Peyer's patch (tissue), 4 donors: Measurements from ENCODE around the gene CAPS2. TPM values are rescaled to one million over a fixed set of nuclear protein-coding genes. Genes with fewer than 3 reads are reported as not detected.

Experiments used
- DNase-seq, 3 donors: peaks; one replicate each; pipeline ENCODE4 v3.0.0-alpha.2; 2017 to 2019
- H3K27ac ChIP-seq, 4 donors: fragments of 200-600 bp; sonication (generic); one replicate each; pipeline ENCODE4 v1.5.1; 2016 to 2019
- H3K27me3 ChIP-seq, 2 donors: fragments of 200-600 bp; sonication (generic); one replicate each; pipeline ENCODE4 v1.5.1; 2019
- H3K36me3 ChIP-seq, 3 donors: fragments of 200-600 bp; sonication (generic); one replicate each; pipeline ENCODE4 v1.5.1; 2016 to 2019
- H3K4me1 ChIP-seq, 4 donors: fragments of 200-600 bp; sonication (generic); one replicate each; pipeline ENCODE4 v1.5.1; 2016 to 2019
- H3K4me3 ChIP-seq, 4 donors: fragments of 200-600 bp; sonication (generic); 1 replicate in 3 of 4; 2 replicates in 1 of 4; pipeline ENCODE4 v1.5.1; 2016 to 2019; ENCODE audit warnings: mild to moderate bottlenecking in 1 of 4
- H3K9me3 ChIP-seq, 4 donors: fragments of 200-600 bp; sonication (generic); one replicate each; pipeline ENCODE4 v1.5.1; 2016 to 2019; ENCODE audit warnings: mild to moderate bottlenecking in 1 of 4
- POLR2A ChIP-seq, 2 donors: fragments of 450-650 bp; IDR thresholded peaks; one replicate each; pipeline ENCODE4 v1.5.1; 2017; ENCODE audit warnings: antibody characterized with exemption in 2 of 2, mild to moderate bottlenecking in 2 of 2, moderate library complexity in 2 of 2
- total RNA-seq, 4 donors: library from RNA; depleted of rRNA; stranded (reverse); fragments of >200 nt; gene quantifications; one replicate each; pipeline ENCODE4 v1.1.0, GENCODE V29; 2016
- TF ChIP-seq, protein P1 (sequence below), 6 experiments: fragments of 450-650 bp in 4 of 6; fragments of 200-600 bp in 2 of 6; sonication (generic) in 1 of 6; IDR thresholded peaks; one replicate each; pipeline ENCODE4 v1.5.1; 2017 to 2019; ENCODE audit warnings: antibody characterized with exemption in 6 of 6, mild to moderate bottlenecking in 3 of 6, moderate library complexity in 1 of 6

CAPS2 gene
- total RNA-seq, 4 donors from 2014 or later: 10.2 to 22.3 (median 16.0) TPM

DNA sequence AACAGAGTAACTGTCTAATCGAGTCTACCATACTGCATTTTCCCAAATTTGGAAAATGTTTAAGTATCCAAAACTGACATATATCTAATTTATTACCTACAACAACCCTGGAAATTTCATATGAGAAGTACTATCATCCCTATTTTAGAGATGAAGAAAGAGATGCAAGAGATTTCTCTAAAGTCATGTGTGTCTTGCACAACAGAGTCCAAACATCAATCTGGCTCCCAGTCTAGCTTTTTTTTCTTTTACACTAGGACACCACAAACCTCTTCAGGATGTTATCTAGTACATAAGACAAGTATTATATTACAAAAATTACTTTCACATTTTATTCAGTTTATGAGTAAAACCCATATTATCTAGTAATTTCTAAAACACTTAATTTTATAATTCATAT is 39.1 kb downstream of the CAPS2 start:
- Histone ChIP-seq H3K36me3 (no peaks in the 10 kb centered on the region), H3K4me1 (no peaks in the 10 kb centered on the region), H3K4me3 (no peak overlapping the region), H3K27ac (no peak overlapping the region), H3K9me3 (no peaks in the 10 kb centered on the region), H3K27me3 (no peaks in the 10 kb centered on the region)
- no peak for DNase-seq
- TF ChIP-seq POLR2A (IDR thresholded peaks at IDR 0.05): no peak
- TF ChIP-seq, protein P1, sequence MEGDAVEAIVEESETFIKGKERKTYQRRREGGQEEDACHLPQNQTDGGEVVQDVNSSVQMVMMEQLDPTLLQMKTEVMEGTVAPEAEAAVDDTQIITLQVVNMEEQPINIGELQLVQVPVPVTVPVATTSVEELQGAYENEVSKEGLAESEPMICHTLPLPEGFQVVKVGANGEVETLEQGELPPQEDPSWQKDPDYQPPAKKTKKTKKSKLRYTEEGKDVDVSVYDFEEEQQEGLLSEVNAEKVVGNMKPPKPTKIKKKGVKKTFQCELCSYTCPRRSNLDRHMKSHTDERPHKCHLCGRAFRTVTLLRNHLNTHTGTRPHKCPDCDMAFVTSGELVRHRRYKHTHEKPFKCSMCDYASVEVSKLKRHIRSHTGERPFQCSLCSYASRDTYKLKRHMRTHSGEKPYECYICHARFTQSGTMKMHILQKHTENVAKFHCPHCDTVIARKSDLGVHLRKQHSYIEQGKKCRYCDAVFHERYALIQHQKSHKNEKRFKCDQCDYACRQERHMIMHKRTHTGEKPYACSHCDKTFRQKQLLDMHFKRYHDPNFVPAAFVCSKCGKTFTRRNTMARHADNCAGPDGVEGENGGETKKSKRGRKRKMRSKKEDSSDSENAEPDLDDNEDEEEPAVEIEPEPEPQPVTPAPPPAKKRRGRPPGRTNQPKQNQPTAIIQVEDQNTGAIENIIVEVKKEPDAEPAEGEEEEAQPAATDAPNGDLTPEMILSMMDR (IDR thresholded peaks at IDR 0.05): no peak

DNA sequence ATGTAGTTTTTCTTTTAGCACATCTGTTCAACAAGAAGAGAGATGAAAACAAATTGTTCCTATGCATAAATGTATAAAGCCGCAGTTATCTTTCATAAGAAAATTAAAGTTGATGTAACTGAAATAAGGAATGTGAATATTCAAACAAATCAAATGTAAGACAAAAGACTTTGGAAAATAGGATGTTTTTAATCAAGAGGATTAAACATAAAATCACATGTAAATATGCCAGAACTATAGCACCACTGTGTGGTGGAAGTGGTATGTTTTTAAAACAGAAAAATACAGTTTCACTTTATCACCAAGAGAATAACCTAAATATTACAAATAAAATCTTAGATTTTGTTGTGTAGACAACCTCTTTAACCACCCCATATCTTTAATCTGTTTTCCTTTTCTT is 40.4 kb downstream of the CAPS2 start:
- no peak overlapping the region for H3K27ac ChIP-seq
- DNase-seq: no peak
- H3K27me3 ChIP-seq: no peaks in the 10 kb centered on the region
- no peak for TF ChIP-seq POLR2A (IDR thresholded peaks at IDR 0.05)
- TF ChIP-seq, protein P1 (IDR thresholded peaks at IDR 0.05): peak in 2 of 6 experiments; percentile 8 to 33
- no peak overlapping the region for H3K4me3 ChIP-seq
- H3K36me3 ChIP-seq: no peaks in the 10 kb centered on the region
- no peaks in the 10 kb centered on the region for H3K9me3 ChIP-seq
- no peaks in the 10 kb centered on the region for H3K4me1 ChIP-seq

DNA sequence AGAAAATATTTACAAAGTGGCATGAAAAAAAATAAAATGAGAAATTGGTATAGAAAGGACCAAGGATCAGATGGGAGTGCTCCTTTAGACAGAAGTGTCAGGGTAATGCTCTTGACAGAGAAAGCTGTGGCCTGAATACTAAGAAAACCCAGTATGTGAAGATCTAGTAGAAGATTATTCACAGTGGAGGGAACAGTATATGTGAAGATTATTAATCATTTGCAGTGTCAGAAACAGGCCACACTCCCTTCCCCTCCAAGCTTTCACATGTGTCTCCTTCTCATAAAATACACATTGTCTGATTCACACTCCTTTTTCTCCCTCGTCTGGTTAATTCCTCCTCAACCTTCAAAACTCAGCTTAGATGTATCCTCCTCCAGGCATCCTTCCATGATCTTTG is 41.3 kb downstream of the CAPS2 start:
- H3K27ac ChIP-seq: no peak overlapping the region
- no peaks in the 10 kb centered on the region for H3K27me3 ChIP-seq
- H3K4me3 ChIP-seq: no peak overlapping the region
- H3K9me3 ChIP-seq: no peaks in the 10 kb centered on the region
- no peaks in the 10 kb centered on the region for H3K36me3 ChIP-seq
- H3K4me1 ChIP-seq: no peaks in the 10 kb centered on the region
- TF ChIP-seq, protein P1 (IDR thresholded peaks at IDR 0.05): no peak
- no peak for DNase-seq

DNA sequence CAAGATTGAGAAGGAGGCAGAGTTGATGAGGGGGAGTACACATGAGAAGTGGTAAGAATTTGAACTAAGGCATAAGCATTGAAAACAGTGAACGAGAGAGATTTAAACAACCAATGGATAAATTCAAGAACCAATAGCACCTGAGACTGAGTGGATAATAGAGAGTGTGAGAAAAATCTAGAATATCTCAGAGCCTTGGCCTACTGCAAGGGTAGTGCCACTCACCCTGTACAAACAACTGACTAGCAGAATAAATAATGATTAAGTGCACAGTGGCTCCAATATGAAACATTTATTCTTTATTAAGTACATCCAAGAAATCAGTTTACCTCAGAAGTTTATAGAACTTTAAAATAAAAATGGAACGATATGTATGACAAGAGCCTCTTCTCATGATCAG is 54.4 kb downstream of the CAPS2 start:
- Histone ChIP-seq H3K27ac (no peak overlapping the region), H3K9me3 (no peaks in the 10 kb centered on the region), H3K36me3 (no peaks in the 10 kb centered on the region), H3K27me3 (no peaks in the 10 kb centered on the region), H3K4me1 (no peaks in the 10 kb centered on the region), H3K4me3 (no peak overlapping the region)
- no peak for DNase-seq
- TF ChIP-seq, protein P1 (IDR thresholded peaks at IDR 0.05): no peak
- TF ChIP-seq POLR2A (IDR thresholded peaks at IDR 0.05): no peak

DNA sequence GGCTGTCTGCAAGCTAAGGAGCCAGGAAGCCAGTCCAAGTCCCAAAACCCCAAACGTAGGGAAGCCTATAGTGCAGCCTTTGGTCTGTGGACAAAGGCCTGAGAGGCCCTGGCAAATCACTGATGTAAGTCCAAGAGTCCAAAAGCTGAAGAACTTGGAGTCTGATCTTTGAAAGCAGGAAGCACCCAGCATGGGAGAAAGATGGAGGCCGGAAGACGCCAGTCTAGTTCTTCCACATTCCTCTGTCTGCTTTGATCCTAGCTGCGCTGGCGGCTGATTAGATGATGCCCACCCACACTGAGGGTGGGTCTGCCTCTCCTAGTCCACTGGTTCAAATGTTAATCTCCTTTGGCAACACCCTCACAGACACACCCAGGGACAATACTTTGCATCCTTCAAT is 58.5 kb downstream of the CAPS2 start:
- Histone ChIP-seq H3K4me3 (no peak overlapping the region), H3K4me1 (no peaks in the 10 kb centered on the region), H3K36me3 (no peaks in the 10 kb centered on the region), H3K27ac (no peak overlapping the region), H3K9me3 (no peaks in the 10 kb centered on the region), H3K27me3 (no peaks in the 10 kb centered on the region)
- no peak for TF ChIP-seq POLR2A (IDR thresholded peaks at IDR 0.05)
- TF ChIP-seq, protein P1 (IDR thresholded peaks at IDR 0.05): no peak
- no peak for DNase-seq

DNA sequence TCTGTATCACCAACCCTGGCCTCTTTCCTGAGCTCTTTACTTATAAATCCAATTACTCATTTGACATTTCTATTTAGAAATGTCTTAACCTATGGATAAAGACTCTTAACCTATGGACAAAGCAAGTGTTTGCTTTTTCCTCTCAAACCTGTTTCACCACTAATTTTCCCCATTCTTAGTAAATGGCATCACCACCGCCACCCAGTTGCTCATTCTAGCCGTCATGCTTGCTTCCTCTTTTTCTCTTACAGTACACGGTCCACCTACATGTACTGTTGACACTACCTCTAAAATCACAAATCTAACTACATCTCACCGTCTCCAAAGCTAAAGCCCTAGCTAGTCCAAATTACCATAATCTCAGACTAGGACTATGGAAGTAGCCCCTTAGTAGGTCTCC is 60.0 kb downstream of the CAPS2 start:
- Histone ChIP-seq H3K4me1 (no peaks in the 10 kb centered on the region), H3K9me3 (no peaks in the 10 kb centered on the region), H3K27ac (no peak overlapping the region), H3K27me3 (no peaks in the 10 kb centered on the region), H3K4me3 (no peak overlapping the region), H3K36me3 (no peaks in the 10 kb centered on the region)
- TF ChIP-seq POLR2A (IDR thresholded peaks at IDR 0.05): no peak
- TF ChIP-seq, protein P1 (IDR thresholded peaks at IDR 0.05): no peak
- DNase-seq: no peak
